Muscle of arm (tissue), 12 donors: ENCODE measurements around the gene PARD6G. TPM values are rescaled to one million over a fixed set of nuclear protein-coding genes. Genes with fewer than 3 reads are reported as not detected.

ENCODE experiments used
- DNase-seq: peaks from one replicate; pipeline ENCODE4 v3.0.0-alpha.2; 2013
- polyA plus RNA-seq, 12 donors: library from polyadenylated mRNA; unstranded; fragments of 120-200 nt; gene quantifications; one replicate each; pipeline ENCODE4 v1.2.1, GENCODE V29; 2013; ENCODE audit not compliant: insufficient read length in 12 of 12

The PARD6G gene
- polyA plus RNA-seq, 12 donors, result 4.0 to 15.9 (median 6.5) TPM; not detected in 2

DNA sequence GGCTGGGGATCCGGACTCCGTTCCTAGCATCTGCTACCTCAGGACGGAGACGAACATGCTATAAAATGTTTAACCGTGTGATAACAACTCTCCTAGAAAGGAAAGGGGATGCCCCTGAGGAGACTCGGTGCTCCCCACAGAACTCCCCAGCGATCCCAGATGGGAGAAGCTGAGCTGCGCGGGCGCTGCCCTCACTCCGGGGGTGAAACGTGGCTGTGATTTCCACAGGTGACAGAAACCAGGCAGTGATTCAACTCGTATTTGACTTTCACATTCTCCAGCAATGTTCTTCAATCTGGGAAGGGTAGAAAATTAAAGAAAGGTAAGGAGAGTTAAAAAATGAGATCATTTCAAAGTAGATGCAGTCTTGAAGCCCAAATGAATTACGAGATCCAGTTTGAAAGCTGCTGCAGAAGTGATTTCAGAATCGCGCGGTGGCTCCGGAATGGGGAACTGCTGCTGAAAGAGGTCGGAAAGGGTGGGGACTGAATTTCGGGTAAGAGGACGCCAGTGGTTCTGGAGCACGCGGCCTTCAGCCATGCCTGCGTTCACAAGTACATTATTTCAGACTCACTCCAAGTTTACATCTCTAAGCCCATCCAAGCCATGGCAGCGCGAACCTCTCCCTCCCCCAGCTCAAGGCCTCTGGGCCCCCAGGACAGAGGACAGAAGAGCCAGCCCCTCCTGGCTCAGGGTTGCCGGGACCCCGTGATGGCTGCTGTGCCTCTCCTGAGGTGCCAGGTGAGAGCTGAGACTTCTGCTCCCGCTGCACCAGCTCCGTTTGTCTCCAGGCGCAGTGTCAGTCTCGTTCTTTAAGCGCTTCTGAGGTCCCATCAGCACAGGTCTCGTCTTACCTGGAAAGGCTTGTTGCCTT is 98.8 kb downstream of the PARD6G start:
- no peak for DNase-seq

DNA sequence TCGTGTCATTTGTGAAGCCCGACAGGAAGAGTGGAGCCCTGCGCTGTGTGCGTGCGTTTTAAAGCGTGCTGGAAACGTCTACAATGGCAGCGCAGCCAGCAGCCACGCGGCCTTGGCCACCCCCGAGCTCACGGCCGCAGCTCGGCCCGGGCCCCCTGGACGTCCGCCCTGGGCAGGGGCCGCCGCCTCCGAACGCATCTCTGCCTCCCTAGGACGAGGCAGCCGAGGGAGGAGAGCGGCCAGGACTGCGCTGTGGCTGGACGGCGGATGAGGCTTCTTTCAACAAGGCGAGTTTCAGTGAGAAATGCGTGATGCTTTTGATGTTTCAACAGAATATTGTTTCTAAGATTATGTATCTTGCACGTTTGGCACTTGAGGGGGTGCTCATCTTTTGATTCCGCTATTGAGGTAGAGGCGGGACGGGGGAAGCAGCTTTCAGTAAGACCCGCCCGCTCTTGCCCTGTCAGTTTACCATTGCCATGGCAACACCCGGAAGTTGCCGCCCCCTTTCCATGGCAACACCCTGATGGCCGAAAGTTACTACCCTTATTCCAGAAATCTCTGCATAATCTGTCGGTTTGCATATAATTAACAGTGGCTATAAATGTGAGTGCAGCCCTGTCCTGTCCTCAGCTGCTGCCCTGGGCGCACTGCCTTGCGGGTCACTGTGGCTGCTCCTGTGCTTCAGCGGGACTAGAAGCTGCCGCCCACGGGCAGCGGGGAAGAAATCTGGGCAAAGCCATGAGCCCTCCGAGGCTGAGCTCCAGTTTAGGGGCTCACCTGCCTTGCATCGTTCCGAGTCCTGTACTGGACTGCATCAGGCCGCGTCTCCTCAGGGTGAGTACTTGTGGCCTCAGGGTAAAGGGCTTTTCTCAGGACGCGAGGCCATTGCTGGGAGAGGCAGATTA is 99.6 kb downstream of the PARD6G start:
- peak; percentile 87 for DNase-seq

DNA sequence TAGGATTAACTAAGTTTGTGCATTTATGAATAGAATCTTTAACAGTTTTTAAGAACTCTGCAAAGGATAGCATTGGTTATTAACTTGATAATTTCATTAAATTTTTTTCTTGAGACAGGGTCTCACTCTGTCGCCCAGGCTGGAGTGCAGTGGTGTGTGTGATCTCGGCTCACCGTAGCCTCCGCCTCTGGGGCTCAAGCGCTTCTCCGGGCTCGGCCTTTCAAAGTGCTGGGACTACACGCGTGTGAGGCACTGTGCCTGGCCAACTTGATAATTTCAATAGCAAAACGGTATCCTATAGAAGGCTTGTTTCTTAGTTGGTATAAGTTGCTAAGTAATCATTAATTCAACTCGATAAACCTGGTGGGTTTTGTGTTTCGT is 100.3 kb downstream of the PARD6G start:
- DNase-seq, result no peak

DNA sequence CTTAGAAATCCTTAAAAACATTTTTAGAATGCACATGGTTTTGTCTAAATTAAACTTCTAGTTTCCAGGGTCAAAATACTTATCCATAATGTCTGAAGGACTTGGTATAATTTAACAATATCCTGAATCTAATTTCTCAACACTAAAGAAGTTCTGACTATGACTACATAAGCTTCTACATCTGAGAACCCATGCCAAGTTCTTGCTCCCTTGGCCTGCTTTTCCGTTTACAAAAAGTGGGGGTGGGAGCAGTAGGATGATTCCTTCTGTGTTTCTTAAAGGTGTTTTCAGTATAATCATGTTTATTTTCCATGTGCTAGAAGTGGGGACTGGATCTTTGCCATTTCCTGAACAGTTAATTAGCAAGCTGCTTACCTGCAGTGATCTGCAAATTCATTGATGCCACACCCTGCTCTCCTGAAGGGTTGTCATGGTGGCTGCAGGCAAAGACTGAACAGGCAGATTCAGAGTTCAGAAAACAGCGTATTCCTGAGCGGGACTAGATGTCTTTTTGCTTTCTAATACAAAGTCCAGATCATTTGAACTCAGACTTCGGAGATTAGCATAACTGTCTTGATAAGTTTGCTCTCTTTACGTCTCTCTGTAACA is 102.0 kb downstream of the PARD6G start:
- no peak for DNase-seq

DNA sequence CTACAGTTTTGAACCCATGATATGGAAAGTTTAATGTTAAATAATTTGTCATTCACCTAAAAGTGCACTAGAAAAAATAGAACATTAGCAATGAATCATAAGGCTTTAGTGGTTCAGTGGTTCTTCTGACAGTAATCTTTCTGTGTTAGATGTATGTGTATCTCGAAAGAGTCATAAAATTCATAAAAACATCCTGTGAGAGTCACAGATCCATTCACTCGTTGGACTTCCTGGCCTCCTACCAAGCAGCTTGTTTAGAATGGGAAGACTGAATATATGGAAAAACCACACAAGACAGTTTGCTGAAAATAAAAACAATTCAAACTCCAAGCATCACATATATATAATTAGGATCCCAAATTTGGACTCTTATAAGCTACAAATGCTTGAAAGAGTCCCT is 103.4 kb downstream of the PARD6G start:
- no peak for DNase-seq

DNA sequence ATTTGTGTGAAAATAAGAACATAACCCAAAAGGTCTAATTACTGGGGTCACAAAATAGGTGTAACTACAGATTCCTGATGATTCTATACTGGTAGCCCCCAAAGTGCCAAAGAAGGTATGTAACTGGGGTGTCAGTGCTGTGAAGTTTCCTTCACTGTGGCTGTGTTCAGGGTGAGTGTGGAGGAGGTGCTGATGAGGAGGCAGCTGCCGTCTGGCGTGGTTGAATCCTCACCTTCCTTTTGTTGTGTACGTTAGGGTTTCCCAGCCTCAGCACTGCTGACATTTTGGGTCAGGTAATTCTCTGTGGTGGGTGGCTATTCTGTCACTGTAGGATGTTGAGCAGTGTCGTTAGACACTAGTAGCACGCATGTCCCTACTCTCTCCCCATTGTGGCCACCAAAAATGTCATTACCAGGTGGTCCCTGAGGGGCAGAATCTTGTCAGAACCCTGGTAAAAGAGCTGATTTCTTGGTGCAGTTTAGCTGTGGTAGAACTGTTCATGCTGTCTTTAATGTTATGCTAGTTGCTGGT is 106.8 kb downstream of the PARD6G start:
- no peak for DNase-seq

DNA sequence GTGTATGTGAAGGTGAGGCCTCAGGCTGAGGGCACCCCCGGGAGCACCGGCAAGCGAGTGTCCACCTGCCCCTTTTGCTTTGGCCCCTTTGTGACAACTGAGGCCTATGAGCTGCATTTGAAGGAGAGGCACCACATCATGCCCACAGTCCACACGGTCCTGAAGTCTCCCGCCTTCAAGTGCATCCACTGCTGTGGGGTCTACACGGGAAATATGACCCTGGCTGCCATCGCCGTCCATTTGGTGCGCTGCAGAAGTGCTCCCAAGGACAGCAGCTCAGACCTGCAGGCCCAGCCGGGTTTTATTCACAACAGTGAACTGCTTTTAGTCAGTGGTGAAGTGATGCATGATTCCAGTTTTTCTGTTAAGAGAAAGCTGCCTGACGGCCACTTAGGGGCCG is 109.3 kb downstream of the PARD6G start:
- DNase-seq, result no peak

DNA sequence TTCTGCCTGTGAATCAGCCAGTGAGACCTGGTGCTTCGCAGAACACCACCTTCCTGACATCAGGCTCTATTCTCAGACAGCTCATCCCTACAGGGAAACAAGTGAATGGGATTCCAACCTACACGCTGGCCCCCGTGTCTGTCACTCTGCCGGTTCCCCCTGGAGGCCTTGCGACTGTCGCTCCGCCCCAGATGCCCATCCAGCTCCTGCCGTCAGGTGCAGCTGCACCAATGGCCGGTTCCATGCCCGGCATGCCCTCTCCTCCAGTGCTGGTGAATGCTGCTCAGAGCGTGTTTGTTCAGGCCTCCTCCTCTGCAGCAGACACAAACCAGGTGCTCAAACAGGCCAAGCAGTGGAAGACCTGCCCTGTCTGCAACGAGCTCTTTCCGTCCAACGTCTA is 110.2 kb downstream of the PARD6G start:
- no peak for DNase-seq

DNA sequence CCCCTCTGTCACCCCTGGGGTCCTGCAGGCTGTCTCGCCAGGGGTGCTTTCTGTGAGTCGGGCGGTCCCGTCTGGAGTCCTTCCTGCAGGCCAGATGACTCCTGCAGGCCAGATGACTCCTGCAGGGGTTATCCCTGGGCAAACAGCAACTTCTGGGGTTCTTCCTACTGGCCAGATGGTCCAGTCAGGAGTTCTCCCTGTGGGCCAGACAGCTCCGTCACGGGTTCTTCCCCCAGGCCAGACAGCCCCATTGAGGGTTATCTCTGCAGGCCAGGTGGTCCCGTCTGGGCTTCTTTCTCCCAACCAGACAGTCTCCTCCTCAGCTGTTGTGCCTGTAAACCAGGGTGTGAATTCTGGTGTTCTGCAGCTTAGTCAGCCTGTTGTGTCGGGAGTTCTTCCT is 110.6 kb downstream of the PARD6G start:
- DNase-seq, result no peak

DNA sequence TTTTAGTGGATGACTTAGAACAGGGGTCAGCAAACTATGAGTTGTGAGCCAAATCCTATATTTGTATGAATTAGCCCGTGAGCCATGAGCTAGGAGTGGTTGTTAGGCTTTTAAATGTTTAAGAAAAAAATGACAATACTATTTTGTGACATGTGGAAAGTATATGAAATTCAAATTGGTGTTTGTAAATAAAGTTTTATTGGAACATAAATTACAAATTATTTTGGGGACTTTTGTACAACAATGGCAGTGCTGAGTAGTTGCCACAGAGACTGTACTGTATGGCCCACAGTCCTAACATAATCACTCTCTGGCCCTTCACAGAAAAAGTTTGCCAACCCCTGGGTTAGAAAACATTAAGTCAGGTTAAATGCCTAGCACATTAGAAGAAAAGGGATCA is 112.2 kb downstream of the PARD6G start:
- DNase-seq, result no peak

DNA sequence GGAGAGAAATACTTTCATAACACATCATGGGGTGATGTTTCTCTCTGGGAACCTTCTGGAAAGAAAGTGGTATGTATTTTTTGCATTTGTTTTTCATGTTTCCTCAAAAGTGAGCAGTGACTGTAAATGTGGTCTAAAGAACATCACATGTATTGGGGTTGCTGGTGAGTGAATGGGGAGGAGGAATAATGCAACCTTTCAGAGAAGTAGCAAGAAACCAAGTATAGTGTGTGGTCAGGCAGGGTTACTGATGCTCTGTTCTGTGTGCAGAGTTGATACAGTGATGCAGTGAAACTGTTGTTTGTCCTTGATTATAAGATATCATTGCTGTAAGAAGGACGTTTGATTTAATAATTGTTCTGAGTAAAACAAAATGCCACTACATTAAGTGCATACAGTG is 114.2 kb downstream of the PARD6G start:
- no peak for DNase-seq

DNA sequence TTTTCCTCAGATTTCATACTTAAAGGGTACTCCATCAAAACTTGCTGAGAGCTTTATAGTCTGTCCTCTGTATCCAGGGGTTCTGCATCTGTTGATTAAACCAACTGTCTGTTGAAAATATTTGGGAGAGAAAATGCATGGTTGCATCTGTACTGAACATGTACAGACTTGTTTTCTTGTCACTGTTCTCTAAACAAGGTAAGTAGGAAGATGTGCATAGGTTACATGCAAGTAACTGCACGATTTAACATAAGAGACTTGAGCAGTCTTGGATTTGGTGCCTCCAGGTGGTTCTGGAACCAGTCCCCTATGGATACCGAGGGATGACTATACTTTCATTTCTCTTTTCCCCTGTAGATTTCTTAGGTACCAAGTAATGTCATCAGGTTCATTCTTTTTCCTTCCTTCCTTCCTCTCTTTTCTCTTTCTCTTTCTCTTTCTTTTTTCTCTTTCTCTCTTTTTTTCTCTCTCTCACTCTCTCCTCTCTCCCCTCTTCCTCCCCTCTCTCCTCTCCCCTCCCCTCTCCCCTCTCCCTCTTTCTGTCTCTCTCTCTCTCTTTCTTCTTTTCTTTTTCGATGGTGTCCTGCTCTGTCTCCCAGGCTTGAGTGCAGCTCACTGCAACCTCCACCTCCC is 115.0 kb downstream of the PARD6G start:
- no peak for DNase-seq

DNA sequence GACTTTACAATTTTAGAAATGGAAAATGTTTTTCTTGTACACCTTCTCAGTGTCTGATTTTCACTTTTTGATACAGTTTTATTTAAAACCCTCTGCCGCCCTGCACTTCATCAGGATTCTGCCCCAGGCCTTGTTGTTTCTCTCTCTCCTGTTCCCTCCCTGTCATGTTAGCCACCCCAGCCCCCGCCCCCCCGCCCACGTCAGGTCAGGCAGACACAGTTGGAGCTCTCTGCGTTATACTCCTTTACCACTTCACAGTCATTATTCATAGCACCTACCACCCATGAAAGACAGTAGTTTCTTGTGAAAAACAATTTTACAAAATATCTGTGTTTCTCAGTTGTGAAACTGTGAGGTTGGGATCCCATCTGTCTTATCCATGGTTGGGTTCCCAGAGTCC is 116.8 kb downstream of the PARD6G start:
- DNase-seq, result no peak

DNA sequence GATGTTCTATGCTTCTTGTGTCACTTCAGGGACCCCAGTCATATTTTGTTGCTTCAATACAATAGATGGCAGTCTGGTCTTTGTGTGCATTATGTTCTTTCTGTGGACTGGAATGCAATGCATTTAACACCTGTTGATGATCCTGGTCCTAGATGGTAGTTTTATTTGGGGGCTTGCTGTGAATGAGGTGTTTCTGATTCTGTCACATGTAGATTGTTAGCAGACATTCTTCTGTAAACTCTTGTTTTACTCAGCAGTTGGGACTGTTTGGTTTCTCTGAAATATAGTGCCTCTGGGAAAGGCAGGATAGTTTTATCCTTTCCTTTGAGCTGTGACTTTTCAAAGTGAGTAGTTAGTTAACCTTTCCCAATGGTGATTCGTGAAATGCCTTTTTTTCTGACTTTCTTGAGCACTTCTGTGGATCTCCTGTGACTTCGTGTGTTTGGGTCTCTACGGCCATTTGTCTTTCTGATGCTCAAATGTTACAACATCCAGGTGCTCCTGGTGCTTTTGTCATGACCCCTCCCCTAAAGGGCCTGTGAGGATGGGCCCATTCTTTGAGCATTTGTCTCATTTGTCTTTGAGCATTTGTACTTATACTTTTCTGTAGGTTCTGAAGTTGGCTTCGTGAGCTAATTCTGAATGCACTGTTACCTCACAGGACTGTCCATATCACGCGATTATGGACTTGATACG is 117.5 kb downstream of the PARD6G start:
- DNase-seq, result no peak

DNA sequence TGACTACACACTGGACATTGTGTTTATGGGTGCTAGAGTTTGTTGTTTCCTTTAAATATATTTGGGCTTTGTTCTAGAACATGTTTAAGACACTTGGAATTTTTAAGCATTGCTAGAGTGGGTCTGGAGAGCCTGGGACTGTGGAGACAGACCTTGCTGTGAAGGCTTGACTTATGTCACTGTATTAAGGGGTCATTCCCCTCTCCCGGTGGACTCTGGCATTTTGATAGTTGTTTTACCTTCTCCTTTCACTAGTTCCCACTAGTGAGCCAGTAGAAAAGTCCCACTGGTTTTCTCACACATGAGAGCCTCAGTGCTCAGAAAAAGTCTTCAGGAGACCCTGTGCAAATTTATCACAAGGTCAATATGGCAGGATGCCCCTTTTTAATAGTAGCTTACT is 119.7 kb downstream of the PARD6G start:
- no peak for DNase-seq

DNA sequence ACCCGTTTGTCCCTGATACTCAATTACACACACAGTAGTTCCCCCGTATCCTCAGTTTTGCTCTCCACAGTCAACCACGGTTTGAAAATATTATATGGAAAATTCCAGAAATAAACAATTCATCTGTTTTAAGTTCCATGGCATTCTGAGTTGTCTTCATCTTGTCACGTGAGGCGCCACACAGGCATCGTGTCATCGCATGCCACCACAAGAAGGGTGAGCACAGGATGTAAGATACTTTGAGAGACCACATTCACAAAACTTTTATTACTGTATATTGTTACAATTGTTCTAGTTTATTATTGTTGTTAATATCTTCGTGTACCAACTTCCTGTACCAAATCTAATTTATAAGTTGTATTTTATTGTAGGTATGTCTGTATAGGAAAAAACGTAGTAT is 120.5 kb downstream of the PARD6G start:
- no peak for DNase-seq

DNA sequence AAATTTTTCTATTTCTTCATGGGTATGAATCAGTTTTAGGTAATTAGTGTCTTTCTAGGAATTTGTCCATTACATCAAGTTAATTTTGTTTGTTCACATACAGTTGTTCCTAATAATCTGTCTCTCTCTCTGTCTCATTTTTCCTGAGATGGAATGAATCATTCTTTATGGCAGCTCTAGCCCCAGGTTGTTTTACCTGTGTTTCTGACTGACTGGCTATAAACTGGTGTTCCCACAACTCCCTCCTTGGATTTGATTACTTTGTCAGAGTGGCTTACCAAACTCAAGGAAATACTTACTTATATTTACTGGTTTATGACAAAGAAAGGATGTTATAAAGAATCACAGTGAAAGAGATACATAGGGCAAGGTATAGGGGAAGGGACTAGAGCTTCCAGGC is 123.2 kb downstream of the PARD6G start:
- DNase-seq, result no peak

DNA sequence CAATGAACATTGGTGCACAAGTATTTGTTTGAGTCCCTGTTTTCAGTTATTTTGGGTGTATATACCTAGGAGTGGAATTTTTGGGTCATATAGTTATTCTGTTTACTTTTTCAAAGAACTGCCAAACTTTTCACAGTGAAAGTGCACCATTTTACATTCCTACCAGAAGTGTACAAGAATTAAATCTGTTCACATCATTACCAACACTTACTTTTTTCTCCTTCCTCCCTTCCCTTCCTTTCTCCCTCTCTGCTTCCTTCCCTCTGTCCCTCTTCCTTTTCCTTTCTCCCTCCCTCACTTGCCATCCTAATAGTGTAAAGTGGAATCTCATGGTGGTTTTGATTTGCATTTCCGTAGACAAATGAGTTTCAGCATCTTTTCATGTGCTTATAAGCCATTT is 126.4 kb downstream of the PARD6G start:
- no peak for DNase-seq

DNA sequence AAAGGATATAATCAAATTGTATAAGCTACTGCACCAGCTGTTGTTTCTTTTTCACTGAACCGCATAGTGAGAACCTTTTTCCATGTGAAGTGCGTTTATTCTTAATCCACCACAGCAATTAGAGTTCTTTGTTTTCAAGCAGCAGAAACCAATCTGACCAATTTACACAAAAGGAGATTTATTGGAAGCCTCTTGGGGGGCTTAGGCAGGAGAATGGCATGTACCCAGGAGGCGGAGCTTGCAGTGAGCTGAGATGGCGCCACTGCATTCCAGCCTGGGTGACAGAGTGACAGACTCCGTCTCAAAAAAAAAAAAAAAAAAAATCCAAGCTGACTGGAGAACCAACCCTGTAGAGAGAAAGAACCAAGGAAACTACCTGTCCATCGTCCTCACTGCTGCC is 128.2 kb downstream of the PARD6G start:
- no peak for DNase-seq

DNA sequence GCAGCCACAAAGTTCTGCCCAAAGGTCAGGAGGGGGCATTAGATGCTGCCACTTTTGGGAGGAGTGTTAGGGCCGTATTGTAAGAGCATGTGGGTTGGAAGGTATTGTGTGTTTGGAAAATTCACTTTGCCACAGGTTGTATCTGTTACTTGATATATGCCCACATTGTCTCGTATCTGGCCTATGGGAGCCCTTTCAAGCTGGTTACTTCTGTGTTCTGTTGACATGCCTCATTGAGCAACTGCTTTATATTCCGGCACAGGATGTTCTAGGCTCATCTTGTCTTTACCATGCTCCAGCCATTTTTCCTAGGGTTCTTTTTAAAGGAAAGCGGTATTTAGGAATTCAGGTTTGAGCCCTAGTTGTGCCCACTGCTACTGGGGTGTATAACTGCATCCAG is 132.3 kb downstream of the PARD6G start:
- DNase-seq, result no peak

DNA sequence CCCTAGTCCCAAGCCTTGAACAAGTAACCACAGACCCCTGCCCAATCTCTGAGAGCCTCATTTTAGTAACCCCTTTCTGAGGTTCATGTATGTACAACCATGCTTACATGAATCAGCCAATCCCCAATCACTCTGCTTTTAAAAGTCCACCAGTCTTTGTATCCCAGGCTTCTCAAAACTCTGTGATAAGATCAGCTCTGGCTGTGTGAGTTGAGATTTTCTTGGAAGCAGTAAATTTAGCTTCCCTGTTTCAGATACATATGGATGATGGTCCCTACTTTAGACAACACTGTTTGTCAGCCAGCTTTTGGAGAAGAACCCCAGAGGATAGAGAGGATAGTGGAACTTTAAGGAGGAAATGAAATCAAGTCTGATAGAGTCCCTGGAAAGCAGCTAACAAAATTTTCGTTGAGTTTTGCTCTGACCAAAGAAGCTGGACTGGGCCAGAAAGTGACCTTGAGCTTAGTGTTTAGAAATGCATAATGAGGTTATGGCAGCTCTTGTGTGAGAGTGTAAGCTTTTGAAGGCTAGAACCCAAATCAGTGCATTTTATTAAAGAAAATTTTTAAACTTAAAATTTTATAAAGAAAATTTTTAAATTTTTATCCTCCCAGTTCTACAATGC is 134.6 kb downstream of the PARD6G start:
- no peak for DNase-seq
